LNCAP (cell line): ENCODE results near the gene NUDT21.

Experiments
- TF ChIP-seq, protein P1 (sequence below): fragments of 450-650 bp; IDR thresholded peaks from 2 replicates; pipeline ENCODE4 v1.5.1; 2017; ENCODE audit warnings: mild to moderate bottlenecking

NUDT21 gene

DNA sequence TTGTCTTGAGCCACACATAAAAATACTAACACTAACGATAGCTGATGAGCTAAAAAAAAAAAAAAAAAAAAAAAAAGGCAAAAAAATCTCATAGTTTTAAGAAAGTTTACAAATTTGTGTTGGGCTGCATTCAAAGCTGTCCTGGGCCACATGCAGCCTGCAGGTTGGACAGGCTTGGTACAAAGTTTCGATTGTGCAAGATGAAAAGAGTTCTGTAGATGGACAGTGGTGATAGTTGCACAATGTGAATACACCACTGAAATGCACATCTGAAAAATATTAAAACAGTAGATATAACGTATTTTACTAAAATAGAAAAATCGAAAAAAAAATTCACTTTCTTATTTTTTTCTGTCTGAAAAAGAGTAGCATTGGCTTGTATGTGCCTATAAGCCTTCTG is 68.7 kb downstream of the NUDT21 start:
- TF ChIP-seq, protein P1, sequence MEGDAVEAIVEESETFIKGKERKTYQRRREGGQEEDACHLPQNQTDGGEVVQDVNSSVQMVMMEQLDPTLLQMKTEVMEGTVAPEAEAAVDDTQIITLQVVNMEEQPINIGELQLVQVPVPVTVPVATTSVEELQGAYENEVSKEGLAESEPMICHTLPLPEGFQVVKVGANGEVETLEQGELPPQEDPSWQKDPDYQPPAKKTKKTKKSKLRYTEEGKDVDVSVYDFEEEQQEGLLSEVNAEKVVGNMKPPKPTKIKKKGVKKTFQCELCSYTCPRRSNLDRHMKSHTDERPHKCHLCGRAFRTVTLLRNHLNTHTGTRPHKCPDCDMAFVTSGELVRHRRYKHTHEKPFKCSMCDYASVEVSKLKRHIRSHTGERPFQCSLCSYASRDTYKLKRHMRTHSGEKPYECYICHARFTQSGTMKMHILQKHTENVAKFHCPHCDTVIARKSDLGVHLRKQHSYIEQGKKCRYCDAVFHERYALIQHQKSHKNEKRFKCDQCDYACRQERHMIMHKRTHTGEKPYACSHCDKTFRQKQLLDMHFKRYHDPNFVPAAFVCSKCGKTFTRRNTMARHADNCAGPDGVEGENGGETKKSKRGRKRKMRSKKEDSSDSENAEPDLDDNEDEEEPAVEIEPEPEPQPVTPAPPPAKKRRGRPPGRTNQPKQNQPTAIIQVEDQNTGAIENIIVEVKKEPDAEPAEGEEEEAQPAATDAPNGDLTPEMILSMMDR, result no peak
